GM13976 (cell line): ENCODE data around the gene HOXA1.

ENCODE experiments used
- DNase-seq: peaks from one replicate; pipeline ENCODE4 v3.0.0; 2012; ENCODE audit warnings: low spot score
- CTCF ChIP-seq: IDR thresholded peaks from 2 replicates; pipeline ENCODE4 v1.5.1; 2012; ENCODE audit warnings: borderline replicate concordance, mild to moderate bottlenecking; ENCODE audit not compliant: insufficient read depth; ENCODE audit errors: extremely low read depth, missing control alignments, control extremely low read depth
- in situ Hi-C: fragments of 300-500 bp; cut with MboI; formaldehyde crosslinking; loops from one replicate; pipeline ENCODE4 v1.12.0; 2022; ENCODE audit warnings: low sequenced_read_pairs, mixed read lengths, inconsistent platforms; ENCODE audit not compliant: unreplicated experiment

Gene HOXA1

GRCh38 chr7:27066148-27066547 lies 29.7 kb downstream of the HOXA1 start:
- no peak for TF ChIP-seq CTCF
- in situ Hi-C loops: no loop called here
- no peak for DNase-seq

- DNase-seq: no peak
- in situ Hi-C loops: no loop called here
- no peak for TF ChIP-seq CTCF
These were observed 30.1 kb downstream of the HOXA1 start for GRCh38 chr7:27065709-27066108.

GRCh38 chr7:27064661-27065060 lies 31.1 kb downstream of the HOXA1 start:
- TF ChIP-seq CTCF: no peak
- no peak for DNase-seq
- in situ Hi-C loops: no loop called here

- no peak for TF ChIP-seq CTCF
- in situ Hi-C loops: no loop called here
- no peak for DNase-seq
These were observed 31.6 kb downstream of the HOXA1 start for GRCh38 chr7:27064159-27064558.

GRCh38 chr7:27062946-27063345 lies 32.9 kb downstream of the HOXA1 start:
- DNase-seq: no peak
- TF ChIP-seq CTCF: no peak
- in situ Hi-C loops: no loop called here

GRCh38 chr7:27053153-27053552 lies 42.6 kb downstream of the HOXA1 start:
- no peak for DNase-seq
- no peak for TF ChIP-seq CTCF
- in situ Hi-C loops: no loop called here

- TF ChIP-seq CTCF: no peak
- in situ Hi-C loops: no loop called here
- no peak for DNase-seq
These were observed 44.3 kb downstream of the HOXA1 start for GRCh38 chr7:27051451-27051850.
